AG04450 (cell line): Measurements from ENCODE around the gene SFI1. TPM values are rescaled to one million over a fixed set of nuclear protein-coding genes. Genes with fewer than 3 reads are reported as not detected.
"Not testable (repeated sequence)": the region's sequence is repeated elsewhere in the genome, so short reads cannot be mapped to it uniquely, and the experiment has no call there.

Source experiments
- CTCF ChIA-PET: fragments of 300-600, 350-600 bp; formaldehyde crosslinking; extraction: SDS; loops from one replicate; lab custom pipeline; 2022; ENCODE audit warnings: antibody characterized with exemption, inconsistent platforms; lab: Charles Lee
- POLR2A ChIA-PET: fragments of 350-600 bp; formaldehyde crosslinking; extraction: SDS; loops from one replicate; lab custom pipeline; 2021; ENCODE audit warnings: antibody characterized with exemption, inconsistent platforms; lab: Yijun Ruan, JAX
- DNase-seq: peaks from one replicate; pipeline ENCODE4 v3.0.0-alpha.2; 2011; ENCODE audit warnings: low read depth, low spot score
- H3K27ac ChIP-seq: one replicate; pipeline ENCODE4 v1.5.1; 2012; ENCODE audit warnings: low read depth, low read length, control low read depth
- H3K27me3 ChIP-seq: one replicate; pipeline ENCODE4 v1.6.0; 2012; ENCODE audit warnings: low read length; ENCODE audit not compliant: control insufficient read depth, insufficient read depth
- H3K4me3 ChIP-seq: 2 replicates; pipeline ENCODE4 v1.5.1; 2011; ENCODE audit warnings: mild to moderate bottlenecking, low read depth, low read length, control low read depth
- H3K9me3 ChIP-seq: 2 replicates; pipeline ENCODE4 v1.5.1; 2012; ENCODE audit warnings: low read length; ENCODE audit not compliant: control insufficient read depth, insufficient read depth
- polyA plus RNA-seq: library from polyadenylated mRNA; depleted of rRNA; stranded (reverse); fragments of >200 nt; gene quantifications from 2 replicates; pipeline ENCODE4 v1.2.3, GENCODE V29; 2011
- TF ChIP-seq, protein P1 (sequence below): IDR thresholded peaks from 2 replicates; pipeline ENCODE4 v1.5.1; 2011; ENCODE audit warnings: low read depth, low read length, control low read depth, inconsistent platforms

SFI1 gene
- polyA plus RNA-seq, 1 experiment: 4.1 TPM

DNA sequence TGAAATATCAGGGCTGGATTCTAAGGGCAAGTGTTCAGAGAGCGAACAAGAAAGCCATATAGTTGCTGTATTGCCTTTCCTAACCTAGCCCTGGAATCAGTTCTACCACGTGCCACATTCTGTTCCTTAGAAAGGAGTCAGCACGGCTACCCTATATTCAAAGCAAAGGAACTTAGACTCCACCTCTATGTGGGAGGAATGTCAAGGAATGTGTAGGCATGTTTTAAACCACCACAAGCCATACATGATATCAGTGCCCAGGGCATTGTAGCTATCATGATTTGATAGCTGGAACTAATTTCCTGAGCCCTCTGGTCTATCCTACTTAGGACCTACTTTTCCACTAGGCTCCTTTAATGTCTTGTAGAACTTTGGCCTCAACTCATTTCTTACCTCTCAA is 4.2 kb upstream of the SFI1 start:
- ChIA-PET CTCF (interaction anchor here (1.1 kb wide), 1 partner anchor 69 kb away, joined by 3 read pairs; no protein-coding TSS in a partner anchor), POLR2A (no interaction called here)
- Histone ChIP-seq H3K4me3 (no peak overlapping the region), H3K27me3 (no peaks in the 10 kb centered on the region), H3K27ac (no peak overlapping the region), H3K9me3 (no peaks in the 10 kb centered on the region; the same call in 1 of the 2 replicates)
- DNase-seq: no peak
- TF ChIP-seq, protein P1, sequence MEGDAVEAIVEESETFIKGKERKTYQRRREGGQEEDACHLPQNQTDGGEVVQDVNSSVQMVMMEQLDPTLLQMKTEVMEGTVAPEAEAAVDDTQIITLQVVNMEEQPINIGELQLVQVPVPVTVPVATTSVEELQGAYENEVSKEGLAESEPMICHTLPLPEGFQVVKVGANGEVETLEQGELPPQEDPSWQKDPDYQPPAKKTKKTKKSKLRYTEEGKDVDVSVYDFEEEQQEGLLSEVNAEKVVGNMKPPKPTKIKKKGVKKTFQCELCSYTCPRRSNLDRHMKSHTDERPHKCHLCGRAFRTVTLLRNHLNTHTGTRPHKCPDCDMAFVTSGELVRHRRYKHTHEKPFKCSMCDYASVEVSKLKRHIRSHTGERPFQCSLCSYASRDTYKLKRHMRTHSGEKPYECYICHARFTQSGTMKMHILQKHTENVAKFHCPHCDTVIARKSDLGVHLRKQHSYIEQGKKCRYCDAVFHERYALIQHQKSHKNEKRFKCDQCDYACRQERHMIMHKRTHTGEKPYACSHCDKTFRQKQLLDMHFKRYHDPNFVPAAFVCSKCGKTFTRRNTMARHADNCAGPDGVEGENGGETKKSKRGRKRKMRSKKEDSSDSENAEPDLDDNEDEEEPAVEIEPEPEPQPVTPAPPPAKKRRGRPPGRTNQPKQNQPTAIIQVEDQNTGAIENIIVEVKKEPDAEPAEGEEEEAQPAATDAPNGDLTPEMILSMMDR: no peak

DNA sequence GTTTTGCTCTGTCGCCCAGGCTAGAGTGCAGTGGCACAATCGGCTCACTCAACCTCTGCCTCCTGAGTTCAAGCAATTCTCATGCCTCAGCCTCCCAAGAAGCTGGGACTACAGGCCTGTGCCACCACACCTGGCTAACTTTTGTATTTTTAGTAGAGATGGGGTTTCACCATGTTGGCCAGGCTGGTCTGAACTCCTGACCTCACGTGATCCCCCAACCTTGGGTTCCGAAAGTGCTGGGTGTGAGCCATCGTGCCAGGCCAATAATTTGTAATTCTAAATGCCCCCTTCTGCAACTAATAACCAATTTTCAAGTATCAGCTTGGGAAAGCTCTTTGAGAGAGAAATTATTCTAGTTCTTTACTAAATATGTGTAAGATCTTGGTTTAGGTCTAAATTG is 3.0 kb upstream of the SFI1 start:
- CTCF ChIA-PET, H3K4me3 ChIP-seq, H3K27me3 ChIP-seq, H3K9me3 ChIP-seq, DNase-seq, H3K27ac ChIP-seq: not testable (repeated sequence)
- POLR2A ChIA-PET: interaction anchor here (0.7 kb wide), 1 partner anchor 1205 kb away, joined by 3 read pairs; no protein-coding TSS in a partner anchor

DNA sequence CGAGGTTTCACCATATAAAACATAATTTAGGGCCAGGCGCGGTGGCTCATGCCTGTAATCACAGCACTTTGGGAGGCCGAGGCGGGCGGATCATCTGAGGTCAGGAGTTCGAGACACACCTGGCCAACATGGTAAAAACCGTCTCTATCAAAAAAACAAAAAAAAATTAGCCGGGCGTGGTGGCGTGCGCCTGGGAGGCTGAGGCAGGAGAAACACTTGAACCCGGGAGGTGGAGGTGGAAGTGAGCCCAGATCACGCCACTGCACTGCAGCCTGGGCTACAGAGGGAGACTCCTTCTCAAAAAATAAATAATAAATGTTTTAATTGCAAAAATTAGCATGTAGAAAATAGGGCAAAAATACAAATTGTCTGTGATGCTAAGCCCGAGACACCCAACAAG is 993 bp upstream of the SFI1 start:
- ChIA-PET POLR2A (interaction anchor here (0.7 kb wide), 1 partner anchor 136 kb away, joined by 3 read pairs; no protein-coding TSS in a partner anchor), CTCF (no interaction called here)
- TF ChIP-seq, protein P1: no peak
- no peak for DNase-seq
- Histone ChIP-seq H3K9me3 (no peaks in the 10 kb centered on the region; the same call in none of the 2 replicates), H3K4me3 (peak overlapping the region; percentile 94), H3K27me3 (no peaks in the 10 kb centered on the region), H3K27ac (no peak overlapping the region)

DNA sequence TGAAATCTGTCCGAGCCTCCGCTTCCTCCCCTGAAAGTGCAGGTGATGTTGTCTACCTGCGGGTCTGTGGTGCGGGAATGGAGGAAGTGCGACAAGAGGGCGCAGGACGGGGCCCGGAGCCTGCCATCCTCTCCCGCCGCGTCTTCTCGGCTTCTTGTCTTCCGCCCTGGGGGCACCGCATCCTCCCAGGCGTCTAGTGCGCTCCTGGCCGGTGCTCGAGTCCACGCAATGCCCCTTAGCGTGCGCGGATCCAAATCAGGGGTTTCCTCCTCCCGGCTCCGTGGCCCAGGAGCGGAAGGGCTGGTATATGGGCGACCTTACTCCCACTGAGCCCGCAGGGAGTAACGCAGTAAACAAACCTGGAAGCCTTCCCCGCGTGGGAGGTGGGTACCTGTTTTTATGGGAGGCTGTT is 405 bp downstream of the SFI1 start:
- H3K27ac ChIP-seq: no peak overlapping the region
- no peak for DNase-seq
- CTCF ChIA-PET: no interaction called here
- no peaks in the 10 kb centered on the region for H3K27me3 ChIP-seq
- peak overlapping the region; percentile 94 for H3K4me3 ChIP-seq
- no peaks in the 10 kb centered on the region; the same call in none of the 2 replicates for H3K9me3 ChIP-seq
- POLR2A ChIA-PET: no interaction called here
- TF ChIP-seq, protein P1: no peak

DNA sequence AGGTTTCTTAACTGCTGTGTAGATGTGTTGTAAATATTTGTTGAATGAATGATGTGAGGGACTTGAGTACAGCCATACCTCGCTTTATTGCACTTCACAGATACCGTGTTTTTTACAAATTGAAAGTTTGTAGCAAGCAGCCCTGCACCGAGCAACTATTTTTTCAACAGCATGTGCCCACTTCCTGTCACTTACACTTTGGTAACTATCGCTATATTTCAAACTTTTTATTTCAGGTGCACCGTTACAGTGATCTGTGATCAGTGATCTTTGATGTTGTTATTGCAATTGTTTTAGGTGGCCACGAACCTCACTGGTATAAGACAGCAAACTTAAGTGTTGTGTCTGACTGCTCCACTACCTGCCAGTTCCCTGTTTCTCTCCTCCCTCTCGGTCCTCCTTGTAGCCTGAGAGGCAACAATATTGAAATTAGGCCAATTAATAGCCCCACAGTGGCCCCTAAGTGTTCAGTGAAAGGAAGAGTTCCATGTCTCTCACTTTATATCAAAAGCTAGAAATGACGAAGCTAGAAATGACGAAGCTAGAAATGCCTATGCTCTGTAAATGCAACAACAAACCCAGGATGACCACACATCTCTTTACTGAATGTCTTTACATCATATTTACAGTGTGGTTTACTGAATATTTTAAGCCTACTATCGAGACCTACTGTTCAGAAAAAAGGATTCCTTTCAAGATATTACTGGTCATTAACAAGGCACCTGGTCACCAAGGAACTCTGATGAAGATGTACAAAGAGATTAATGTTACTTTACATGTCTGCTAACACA is 1.0 kb downstream of the SFI1 start:
- Histone ChIP-seq H3K27me3 (no peaks in the 10 kb centered on the region), H3K9me3 (no peaks in the 10 kb centered on the region; the same call in none of the 2 replicates), H3K27ac (no peak overlapping the region), H3K4me3 (peak overlapping the region; percentile 94)
- DNase-seq: no peak
- TF ChIP-seq, protein P1: no peak
- CTCF ChIA-PET: interaction anchor here (0.6 kb wide), 1 partner anchor 133 kb away, joined by 3 read pairs; no protein-coding TSS in a partner anchor
- POLR2A ChIA-PET: no interaction called here
